ENCODE measurements around the gene RFX6.
"Not testable (repeated sequence)": the region's sequence is repeated elsewhere in the genome, so short reads cannot be mapped to it uniquely, and the experiment has no call there.

RFX6 gene, protein sequence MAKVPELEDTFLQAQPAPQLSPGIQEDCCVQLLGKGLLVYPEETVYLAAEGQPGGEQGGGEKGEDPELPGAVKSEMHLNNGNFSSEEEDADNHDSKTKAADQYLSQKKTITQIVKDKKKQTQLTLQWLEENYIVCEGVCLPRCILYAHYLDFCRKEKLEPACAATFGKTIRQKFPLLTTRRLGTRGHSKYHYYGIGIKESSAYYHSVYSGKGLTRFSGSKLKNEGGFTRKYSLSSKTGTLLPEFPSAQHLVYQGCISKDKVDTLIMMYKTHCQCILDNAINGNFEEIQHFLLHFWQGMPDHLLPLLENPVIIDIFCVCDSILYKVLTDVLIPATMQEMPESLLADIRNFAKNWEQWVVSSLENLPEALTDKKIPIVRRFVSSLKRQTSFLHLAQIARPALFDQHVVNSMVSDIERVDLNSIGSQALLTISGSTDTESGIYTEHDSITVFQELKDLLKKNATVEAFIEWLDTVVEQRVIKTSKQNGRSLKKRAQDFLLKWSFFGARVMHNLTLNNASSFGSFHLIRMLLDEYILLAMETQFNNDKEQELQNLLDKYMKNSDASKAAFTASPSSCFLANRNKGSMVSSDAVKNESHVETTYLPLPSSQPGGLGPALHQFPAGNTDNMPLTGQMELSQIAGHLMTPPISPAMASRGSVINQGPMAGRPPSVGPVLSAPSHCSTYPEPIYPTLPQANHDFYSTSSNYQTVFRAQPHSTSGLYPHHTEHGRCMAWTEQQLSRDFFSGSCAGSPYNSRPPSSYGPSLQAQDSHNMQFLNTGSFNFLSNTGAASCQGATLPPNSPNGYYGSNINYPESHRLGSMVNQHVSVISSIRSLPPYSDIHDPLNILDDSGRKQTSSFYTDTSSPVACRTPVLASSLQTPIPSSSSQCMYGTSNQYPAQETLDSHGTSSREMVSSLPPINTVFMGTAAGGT
- 0 reads per million in 3 donors for total RNA-seq

DNA sequence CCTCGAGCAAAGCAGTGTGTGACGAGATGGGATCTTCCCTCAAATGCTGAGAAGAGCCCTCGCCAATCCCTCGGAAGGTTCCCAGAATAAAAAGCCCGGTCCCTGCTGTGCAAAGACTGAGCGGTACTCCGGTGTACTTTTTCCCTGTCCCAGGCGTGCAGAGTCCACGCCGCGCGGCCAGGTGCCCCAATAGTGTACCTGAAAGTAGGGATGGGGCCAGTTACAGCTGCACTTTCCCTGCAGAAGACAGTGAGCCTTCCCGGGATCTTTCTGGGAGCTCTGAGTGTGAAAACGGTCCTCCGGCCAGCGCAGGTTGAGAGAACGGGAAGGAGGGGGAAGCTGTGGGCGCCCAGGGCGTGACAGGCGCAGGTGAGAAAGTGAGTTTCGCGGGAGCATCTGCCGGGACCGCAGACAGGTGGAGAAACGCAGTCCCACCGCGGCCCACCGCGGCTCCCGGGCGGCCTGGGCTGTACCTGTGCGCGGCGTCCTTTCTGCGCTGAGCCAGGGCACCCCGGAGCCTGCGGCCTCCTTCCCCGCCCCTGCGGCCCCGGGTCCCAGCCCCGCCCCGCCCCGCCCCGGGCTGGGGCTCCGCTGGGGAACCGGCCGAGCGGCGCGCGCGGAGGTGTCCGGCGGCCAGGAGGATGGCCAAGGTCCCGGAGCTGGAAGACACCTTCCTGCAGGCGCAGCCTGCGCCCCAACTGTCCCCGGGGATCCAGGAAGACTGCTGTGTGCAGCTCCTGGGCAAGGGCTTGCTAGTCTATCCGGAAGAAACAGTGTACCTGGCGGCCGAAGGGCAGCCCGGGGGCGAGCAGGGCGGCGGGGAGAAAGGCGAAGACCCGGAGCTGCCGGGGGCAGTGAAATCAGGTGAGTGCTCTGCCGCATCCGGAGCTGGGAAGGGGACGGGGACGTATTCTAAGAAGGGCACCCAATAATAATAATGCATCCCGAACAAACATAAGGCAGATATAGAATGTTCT is at the start of gene RFX6:
Gene RFX6 (plus strand): TSS at position 608 of the 977 bp plus-strand sequence. CDS start 34 bp downstream, at position 642.
- Histone ChIP-seq H3K9me3 (ENCODE audit: control insufficient read depth, low read length) (no peaks in the 10 kb centered on the region), H3K36me3 (ENCODE audit: control insufficient read depth, insufficient read depth, low read length) (no peaks in the 10 kb centered on the region), H3K27me3 (replicated peaks; ENCODE audit: control insufficient read depth, insufficient read depth, low read length, poor library complexity, severe bottlenecking) (peaks cover 2% of the 10 kb centered on the region), H3K4me1 (ENCODE audit: control insufficient read depth, insufficient read depth, low read length, poor library complexity, severe bottlenecking) (peaks cover 3% of the 10 kb centered on the region), H3K4me3 (ENCODE audit: insufficient read depth, low read depth, low read length, poor library complexity, severe bottlenecking) (no peak within 1 kb of the TSS), H3K27ac (ENCODE audit: insufficient read depth, low read length, poor library complexity, severe bottlenecking) (no peak within 1 kb of the TSS)
- no peak for DNase-seq

DNA sequence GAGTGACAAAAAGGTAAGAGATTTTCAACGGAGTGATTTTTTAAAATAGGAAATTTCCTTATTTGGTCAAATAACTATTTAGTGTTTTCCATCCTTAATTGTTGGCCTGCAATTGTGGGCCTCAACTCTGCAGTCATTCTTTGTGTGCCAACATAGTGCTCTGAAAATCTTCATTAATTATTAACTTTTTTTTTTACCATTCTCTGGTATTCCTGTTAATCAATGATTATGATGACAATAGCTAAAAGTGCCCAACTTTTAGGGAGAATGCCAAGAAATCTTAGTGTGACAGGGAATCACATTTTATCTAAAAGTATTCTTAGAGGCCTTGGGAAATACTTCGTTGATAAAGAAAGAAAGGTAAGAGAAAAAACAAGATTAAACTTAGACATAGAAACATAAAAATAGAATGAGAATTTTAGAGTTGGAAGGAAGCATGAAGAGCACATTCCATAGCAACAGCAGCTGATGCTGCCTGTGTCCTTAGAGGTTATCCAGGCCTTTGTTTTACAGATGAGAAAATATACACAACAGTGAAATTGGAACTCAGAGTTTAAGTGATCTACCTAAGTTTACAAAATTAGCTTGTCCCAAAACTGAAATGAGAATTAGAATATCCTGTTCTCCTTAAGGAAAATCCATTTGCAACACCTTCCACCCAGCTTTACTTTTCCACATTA is 49.3 kb upstream of the RFX6 start:
- H3K27me3 ChIP-seq (replicated peaks; ENCODE audit: control insufficient read depth, insufficient read depth, low read length, poor library complexity, severe bottlenecking): no peaks in the 10 kb centered on the region
- DNase-seq: no peak
- H3K27ac ChIP-seq (ENCODE audit: insufficient read depth, low read length, poor library complexity, severe bottlenecking): no peak overlapping the region
- no peaks in the 10 kb centered on the region for H3K9me3 ChIP-seq (ENCODE audit: control insufficient read depth, low read length)
- H3K4me1 ChIP-seq (ENCODE audit: control insufficient read depth, insufficient read depth, low read length, poor library complexity, severe bottlenecking): no peaks in the 10 kb centered on the region
- H3K36me3 ChIP-seq (ENCODE audit: control insufficient read depth, insufficient read depth, low read length): no peaks in the 10 kb centered on the region
- H3K4me3 ChIP-seq (ENCODE audit: insufficient read depth, low read depth, low read length, poor library complexity, severe bottlenecking): no peak overlapping the region

DNA sequence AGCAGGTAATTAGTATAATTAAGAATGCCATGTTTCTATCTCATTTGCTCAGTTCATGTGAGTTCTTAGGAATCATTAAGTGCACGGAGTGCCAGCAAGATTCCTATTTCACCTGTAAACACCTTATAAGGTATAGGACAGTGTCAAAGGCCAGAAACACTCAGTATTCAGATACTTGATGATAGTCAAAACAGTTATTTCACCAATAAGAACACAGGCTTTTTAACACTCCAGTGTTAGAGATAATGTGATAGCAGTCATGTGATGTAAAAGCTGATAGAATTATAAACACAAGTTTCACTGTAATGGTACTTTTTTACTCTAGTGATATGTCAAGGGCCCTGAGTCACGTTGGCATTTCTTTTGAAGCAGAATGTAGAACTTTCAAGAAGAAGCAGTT is 48.1 kb upstream of the RFX6 start, which contains the start of gene GPRC6A:
Gene GPRC6A (minus strand): TSS at position 101 of the 400 bp plus-strand sequence. CDS start 70 bp downstream, at position 31.
- H3K9me3 ChIP-seq (ENCODE audit: control insufficient read depth, low read length): no peaks in the 10 kb centered on the region
- H3K4me3 ChIP-seq (ENCODE audit: insufficient read depth, low read depth, low read length, poor library complexity, severe bottlenecking): no peak within 1 kb of the TSS
- no peak within 1 kb of the TSS for H3K27ac ChIP-seq (ENCODE audit: insufficient read depth, low read length, poor library complexity, severe bottlenecking)
- no peak for DNase-seq
- no peaks in the 10 kb centered on the region for H3K36me3 ChIP-seq (ENCODE audit: control insufficient read depth, insufficient read depth, low read length)
- no peaks in the 10 kb centered on the region for H3K4me1 ChIP-seq (ENCODE audit: control insufficient read depth, insufficient read depth, low read length, poor library complexity, severe bottlenecking)
- no peaks in the 10 kb centered on the region for H3K27me3 ChIP-seq (replicated peaks; ENCODE audit: control insufficient read depth, insufficient read depth, low read length, poor library complexity, severe bottlenecking)

DNA sequence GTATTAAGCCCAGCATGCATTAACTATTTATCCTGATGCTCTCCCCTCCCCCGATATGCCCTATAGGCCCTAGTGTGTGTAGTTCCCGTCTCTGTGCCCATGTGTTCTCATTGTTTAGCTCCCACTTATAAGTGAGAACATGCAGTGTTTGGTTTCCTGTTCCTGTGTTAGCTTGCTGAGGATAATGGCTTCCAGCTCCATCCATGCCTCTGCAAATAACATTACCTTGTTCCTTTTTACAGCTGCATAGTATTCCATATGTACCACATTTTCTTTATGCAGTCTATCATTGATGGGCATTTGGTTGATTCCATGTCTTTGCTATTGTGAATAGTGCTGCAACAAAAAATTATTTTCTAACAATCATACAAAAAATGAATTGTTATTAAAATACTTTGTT is 42.5 kb upstream of the RFX6 start:
- DNase-seq; H3K27me3 ChIP-seq (replicated peaks; ENCODE audit: control insufficient read depth, insufficient read depth, low read length, poor library complexity, severe bottlenecking); H3K4me1 ChIP-seq (ENCODE audit: control insufficient read depth, insufficient read depth, low read length, poor library complexity, severe bottlenecking); H3K27ac ChIP-seq (ENCODE audit: insufficient read depth, low read length, poor library complexity, severe bottlenecking); H3K36me3 ChIP-seq (ENCODE audit: control insufficient read depth, insufficient read depth, low read length); H3K9me3 ChIP-seq (ENCODE audit: control insufficient read depth, low read length); H3K4me3 ChIP-seq (ENCODE audit: insufficient read depth, low read depth, low read length, poor library complexity, severe bottlenecking): not testable (repeated sequence)

DNA sequence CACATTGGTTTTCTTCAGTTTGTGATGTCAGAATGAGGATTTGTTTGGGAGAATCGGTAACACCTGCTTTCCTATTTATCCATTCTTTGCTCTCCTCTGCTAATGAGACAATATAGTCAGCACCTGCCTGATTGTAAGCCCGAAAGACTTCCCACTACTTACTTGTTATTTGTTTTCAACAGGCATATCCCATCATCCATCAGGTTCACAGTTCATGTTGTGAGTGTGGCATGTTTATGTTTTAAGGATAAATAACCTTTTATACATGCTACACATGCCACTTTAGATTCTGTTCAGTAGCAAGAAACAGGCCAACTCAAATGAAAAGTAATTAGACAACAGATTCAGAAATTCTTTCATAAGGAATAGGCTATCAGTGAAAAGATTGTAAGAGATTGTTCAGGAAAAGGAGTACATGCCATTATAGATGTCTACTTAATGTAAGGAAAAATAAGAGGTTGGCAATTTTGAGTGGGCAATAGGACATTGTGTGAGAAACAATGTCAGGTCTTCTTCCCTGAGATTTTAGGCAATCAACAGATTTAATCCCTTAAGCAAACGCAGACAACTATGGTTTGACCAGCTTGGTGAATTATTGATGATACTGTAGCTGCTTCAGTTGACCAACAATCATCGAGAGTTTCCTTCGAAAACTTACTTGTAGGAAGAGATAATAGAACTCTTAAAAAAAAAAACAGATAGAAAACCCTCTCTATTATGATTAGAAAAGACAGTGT is 40.3 kb upstream of the RFX6 start:
- no peaks in the 10 kb centered on the region for H3K27me3 ChIP-seq (replicated peaks; ENCODE audit: control insufficient read depth, insufficient read depth, low read length, poor library complexity, severe bottlenecking)
- no peaks in the 10 kb centered on the region for H3K4me1 ChIP-seq (ENCODE audit: control insufficient read depth, insufficient read depth, low read length, poor library complexity, severe bottlenecking)
- H3K27ac ChIP-seq (ENCODE audit: insufficient read depth, low read length, poor library complexity, severe bottlenecking): no peak overlapping the region
- H3K9me3 ChIP-seq (ENCODE audit: control insufficient read depth, low read length): no peaks in the 10 kb centered on the region
- H3K36me3 ChIP-seq (ENCODE audit: control insufficient read depth, insufficient read depth, low read length): no peaks in the 10 kb centered on the region
- no peak overlapping the region for H3K4me3 ChIP-seq (ENCODE audit: insufficient read depth, low read depth, low read length, poor library complexity, severe bottlenecking)
- no peak for DNase-seq

DNA sequence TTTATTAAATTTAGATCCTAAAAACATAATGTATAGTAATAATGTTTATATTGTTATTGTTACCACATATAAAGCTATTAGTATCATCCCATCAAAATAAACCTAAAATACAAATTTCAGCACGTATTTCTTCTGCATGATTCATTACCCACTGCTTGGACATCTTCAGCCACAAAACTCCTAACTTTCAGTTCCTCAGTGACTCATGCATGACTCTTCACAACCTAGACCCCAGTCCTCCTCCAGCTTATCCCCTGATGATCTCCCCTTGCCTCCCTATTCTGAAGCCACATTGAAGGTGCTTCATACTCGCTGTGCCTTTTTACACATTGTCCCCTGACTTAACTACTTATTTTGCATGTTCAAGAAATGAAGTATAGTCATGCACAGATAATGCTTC is 37.0 kb upstream of the RFX6 start:
- Histone ChIP-seq H3K4me1 (ENCODE audit: control insufficient read depth, insufficient read depth, low read length, poor library complexity, severe bottlenecking) (no peaks in the 10 kb centered on the region), H3K36me3 (ENCODE audit: control insufficient read depth, insufficient read depth, low read length) (no peaks in the 10 kb centered on the region), H3K4me3 (ENCODE audit: insufficient read depth, low read depth, low read length, poor library complexity, severe bottlenecking) (no peak overlapping the region), H3K9me3 (ENCODE audit: control insufficient read depth, low read length) (no peaks in the 10 kb centered on the region), H3K27me3 (replicated peaks; ENCODE audit: control insufficient read depth, insufficient read depth, low read length, poor library complexity, severe bottlenecking) (no peaks in the 10 kb centered on the region), H3K27ac (ENCODE audit: insufficient read depth, low read length, poor library complexity, severe bottlenecking) (no peak overlapping the region)
- no peak for DNase-seq

DNA sequence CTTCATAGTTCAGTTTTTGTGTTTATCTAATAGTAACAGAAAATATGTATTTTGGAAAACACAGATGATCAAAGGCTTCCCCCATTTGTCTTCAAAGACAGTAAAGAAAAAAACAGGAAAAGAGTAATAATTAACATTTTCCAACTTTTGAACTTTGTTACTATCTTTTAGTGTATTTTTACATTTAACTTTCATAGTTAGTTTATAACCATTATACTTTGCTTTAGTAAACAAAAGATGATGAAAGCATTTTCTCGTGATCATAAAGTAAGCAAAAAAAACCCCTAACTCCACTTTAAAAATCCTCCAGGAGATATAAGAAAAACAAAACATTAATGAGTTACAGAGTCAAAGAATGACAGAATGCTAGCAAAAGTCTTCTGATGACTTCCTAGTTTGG is 34.6 kb upstream of the RFX6 start:
- Histone ChIP-seq H3K9me3 (ENCODE audit: control insufficient read depth, low read length) (no peaks in the 10 kb centered on the region), H3K4me3 (ENCODE audit: insufficient read depth, low read depth, low read length, poor library complexity, severe bottlenecking) (no peak overlapping the region), H3K27me3 (replicated peaks; ENCODE audit: control insufficient read depth, insufficient read depth, low read length, poor library complexity, severe bottlenecking) (no peaks in the 10 kb centered on the region), H3K27ac (ENCODE audit: insufficient read depth, low read length, poor library complexity, severe bottlenecking) (no peak overlapping the region), H3K36me3 (ENCODE audit: control insufficient read depth, insufficient read depth, low read length) (no peaks in the 10 kb centered on the region), H3K4me1 (ENCODE audit: control insufficient read depth, insufficient read depth, low read length, poor library complexity, severe bottlenecking) (no peaks in the 10 kb centered on the region)
- no peak for DNase-seq

DNA sequence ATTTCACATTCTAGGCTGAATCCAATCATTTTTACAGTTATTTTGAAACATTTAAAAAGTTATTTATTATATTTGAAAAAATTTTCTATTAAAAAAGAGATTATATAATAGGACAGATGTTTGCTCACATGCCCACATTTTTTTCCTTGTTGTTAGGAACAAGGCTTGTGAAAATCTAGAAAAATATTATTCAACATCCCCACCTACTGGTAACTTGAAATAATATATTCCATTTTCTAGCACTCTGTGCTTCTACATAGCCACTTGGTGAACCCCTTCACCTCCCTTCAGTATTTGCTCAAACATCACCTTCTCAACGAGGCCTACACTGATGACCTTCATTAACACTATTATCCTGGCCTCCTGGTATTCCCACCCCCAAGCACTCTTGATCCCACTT is 29.8 kb upstream of the RFX6 start:
- Histone ChIP-seq H3K9me3 (ENCODE audit: control insufficient read depth, low read length) (no peaks in the 10 kb centered on the region), H3K27me3 (replicated peaks; ENCODE audit: control insufficient read depth, insufficient read depth, low read length, poor library complexity, severe bottlenecking) (no peaks in the 10 kb centered on the region), H3K4me1 (ENCODE audit: control insufficient read depth, insufficient read depth, low read length, poor library complexity, severe bottlenecking) (no peaks in the 10 kb centered on the region), H3K4me3 (ENCODE audit: insufficient read depth, low read depth, low read length, poor library complexity, severe bottlenecking) (no peak overlapping the region), H3K27ac (ENCODE audit: insufficient read depth, low read length, poor library complexity, severe bottlenecking) (no peak overlapping the region), H3K36me3 (ENCODE audit: control insufficient read depth, insufficient read depth, low read length) (no peaks in the 10 kb centered on the region)
- no peak for DNase-seq
